Ramos (cell line): ENCODE data around the gene KCNIP2.

Experiments
- in situ Hi-C: fragments of 300-500 bp; cut with MboI; formaldehyde crosslinking; loops from one replicate; pipeline ENCODE4 v1.14.3; 2022; ENCODE audit warnings: low sequenced_read_pairs; ENCODE audit not compliant: unreplicated experiment

Gene KCNIP2

DNA sequence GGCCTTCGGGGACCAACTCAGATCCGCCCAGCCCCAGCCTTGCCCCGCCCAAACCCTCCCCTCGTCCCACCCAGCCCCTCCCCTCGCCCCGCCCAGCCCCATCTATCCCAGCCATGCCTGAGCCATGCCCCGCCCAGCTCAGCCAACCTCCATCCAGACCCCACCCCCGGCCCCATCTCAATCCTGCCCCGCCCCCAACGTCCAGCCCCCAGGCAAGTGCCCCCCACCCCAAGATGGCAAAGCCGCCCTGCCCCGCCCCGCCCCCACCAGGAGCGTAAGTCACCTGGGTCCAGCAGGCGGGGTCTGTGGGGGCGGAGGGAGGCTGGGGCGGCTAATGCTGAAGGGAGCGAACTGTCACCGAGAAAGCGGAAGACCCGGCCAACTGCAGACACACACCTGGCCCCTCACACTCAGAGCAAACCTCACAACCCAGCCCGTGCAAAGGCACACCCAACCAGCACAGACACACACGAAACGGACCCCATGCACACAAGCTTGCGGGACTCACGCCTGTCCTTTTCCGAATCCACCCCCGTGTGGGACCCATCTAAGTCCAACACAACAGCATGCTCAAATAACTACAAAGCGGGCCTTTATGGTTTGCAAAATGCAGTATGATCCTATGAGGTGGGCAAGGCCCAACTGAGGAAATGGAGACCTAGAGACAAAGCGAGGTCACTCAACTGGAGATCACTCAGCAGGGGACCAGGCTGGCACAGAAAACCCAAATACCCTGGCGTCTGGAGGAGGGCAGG lies 13.9 kb downstream of the KCNIP2 start:
- in situ Hi-C loops, result loop anchor here (10.0 kb wide), 1 partner anchor 825 kb away; no protein-coding TSS in a partner anchor

DNA sequence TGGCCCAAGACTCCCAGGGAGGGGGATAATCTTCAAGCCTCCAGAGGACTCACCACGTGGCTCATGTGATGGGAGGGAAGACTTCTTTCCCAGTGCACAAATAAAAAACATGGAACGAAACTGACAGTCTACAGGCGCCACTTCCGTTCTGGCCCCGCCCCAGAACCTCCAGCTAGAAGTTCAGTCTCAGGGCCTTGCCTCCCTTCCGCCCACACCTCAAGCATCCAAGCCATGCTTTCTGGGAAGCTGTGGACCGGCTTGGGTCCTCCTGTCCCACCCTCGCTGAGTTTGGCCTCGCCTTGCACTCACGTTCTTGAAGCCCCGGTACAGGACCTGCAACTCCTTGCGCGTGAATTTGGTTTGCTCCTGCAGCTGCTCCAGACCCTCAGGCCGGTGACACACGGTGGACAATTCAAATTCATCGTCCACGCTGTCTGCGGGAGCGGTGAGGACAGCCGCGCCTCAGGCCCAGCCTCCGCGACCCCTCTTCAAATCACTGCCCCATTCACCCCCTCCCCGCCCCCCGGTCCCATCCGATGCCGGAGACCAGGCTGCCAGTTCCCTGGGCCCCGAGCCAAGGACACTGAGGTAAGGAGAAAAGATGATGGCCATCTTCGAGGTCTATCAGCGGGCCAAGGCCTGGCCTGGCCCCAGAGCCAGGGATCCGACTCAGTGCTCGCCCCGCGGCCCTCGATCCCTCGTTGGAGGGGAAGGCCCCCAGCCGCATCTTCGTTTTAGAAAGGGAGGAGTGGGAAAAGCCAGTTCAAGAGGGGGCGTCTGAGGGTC lies 14.6 kb downstream of the KCNIP2 start:
- in situ Hi-C loops, result loop anchor here (10.0 kb wide), 1 partner anchor 826 kb away; no protein-coding TSS in a partner anchor

DNA sequence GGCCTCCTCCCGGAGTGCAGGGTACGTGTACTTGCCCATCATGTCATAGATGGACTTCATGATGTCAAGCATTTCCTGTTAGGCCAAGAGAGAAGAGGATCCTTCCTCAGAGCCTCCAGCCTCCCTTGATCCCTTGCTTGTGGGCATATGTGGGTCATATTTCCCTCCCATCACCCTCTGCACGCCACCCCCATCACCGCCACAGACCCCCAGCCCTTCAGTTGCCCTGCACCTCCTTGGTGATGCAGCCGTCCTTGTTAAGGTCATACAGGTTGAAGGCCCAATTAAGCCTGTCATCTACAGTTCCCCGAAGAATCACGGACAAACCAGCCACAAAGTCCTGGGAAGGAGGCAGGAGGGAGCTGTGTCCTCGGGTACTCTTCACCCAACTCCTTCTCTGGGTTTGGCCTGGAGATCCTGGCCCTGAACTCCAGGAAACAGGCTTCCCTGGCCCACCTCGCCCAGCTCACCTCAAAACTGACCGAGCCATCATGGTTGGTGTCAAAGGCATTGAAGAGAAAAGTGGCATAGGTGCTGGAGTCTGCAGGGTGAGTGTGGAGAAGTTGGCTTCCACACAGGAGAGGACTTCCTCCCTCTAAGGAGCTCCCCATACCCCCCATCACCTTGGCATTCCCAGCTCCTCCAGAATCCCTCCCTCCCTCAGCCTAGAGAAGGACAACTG lies 15.5 kb downstream of the KCNIP2 start:
- in situ Hi-C loops, result loop anchor here (10.0 kb wide), 1 partner anchor 827 kb away; no protein-coding TSS in a partner anchor

DNA sequence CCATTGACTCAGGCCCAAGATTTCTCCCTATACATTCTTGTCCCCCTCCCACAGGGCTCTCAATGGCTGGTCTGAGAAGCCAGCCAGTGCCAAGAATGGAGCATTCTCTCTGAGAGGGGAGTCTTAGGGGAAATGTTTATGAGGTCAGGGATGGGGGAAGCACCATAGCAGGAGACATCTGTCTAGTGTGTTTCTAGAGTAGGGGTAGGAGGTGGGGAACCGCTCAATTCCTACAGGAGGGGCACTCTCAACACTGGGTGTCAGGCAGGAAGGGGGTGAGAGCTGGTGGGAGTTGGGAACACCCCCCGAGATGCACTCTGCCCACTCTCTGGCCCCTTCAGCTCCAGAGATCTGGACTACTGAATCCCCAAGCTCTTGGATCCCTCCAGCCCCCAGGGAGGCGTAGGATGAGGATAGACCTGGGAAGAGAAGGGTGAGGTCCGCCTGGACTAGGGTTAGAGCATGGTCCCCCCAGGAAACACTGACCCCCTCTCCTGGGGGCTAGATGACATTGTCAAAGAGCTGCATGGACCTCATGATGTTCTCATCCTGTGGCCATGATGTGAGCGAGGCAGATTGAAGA lies 16.7 kb downstream of the KCNIP2 start:
- in situ Hi-C loops, result loop anchor here (10.0 kb wide), 1 partner anchor 828 kb away; no protein-coding TSS in a partner anchor

DNA sequence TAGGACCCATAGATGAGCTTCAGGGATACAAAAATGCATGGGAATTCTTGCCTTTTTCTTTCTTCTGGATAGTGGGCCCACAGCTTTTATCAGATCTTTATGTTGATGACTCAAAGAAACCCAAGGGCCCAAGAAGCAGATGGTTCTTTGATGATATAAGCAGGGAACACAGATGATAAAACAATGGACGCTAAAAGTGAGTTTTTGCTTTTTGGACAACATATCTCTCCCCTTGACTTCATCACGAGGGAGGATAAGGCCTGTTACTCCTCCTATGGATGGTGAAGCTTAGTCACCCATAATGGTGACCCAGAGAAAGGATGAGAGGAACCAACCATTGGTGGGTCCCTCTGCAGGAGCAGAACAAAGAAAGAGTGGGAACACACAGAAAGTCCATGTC lies 18.9 kb downstream of the KCNIP2 start:
- in situ Hi-C loops, result loop anchor here (10.0 kb wide), 1 partner anchor 830 kb away; no protein-coding TSS in a partner anchor

DNA sequence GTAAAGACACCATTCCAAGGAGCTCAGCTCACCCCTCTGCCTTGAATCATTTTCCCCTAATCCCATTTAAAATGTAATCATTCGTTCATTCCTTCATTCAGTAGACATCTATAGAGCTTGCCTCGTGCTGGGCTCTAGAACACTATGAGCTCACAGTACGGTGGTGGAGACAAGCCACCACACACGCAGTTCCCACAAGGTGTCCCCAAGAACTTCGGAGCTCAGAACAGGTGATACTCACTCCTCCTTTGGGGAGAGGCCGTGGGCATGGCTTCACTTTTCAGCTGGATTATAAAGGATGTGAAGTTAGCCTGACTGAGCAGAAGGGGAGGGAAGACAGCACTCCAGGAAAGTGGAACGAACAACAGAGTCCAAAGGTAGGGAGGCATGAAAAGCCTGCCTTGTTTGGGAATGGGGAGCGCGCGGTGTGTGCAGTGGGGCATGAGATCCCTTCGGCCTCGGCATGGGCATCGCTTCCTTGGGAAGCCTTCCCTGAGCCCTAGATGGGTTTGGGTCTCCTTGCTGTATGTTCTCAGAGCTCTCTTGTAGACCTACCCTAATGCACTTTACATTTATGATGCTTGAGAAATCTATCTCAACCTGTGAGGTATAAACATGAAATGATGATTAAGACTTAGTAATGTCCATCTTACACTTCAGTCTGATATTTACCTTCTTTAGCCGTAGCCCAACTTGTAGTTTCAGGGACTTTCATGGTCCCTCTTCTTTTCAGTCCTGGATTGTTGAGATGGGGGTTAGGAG lies 24.5 kb downstream of the KCNIP2 start:
- in situ Hi-C loops, result no loop called here

DNA sequence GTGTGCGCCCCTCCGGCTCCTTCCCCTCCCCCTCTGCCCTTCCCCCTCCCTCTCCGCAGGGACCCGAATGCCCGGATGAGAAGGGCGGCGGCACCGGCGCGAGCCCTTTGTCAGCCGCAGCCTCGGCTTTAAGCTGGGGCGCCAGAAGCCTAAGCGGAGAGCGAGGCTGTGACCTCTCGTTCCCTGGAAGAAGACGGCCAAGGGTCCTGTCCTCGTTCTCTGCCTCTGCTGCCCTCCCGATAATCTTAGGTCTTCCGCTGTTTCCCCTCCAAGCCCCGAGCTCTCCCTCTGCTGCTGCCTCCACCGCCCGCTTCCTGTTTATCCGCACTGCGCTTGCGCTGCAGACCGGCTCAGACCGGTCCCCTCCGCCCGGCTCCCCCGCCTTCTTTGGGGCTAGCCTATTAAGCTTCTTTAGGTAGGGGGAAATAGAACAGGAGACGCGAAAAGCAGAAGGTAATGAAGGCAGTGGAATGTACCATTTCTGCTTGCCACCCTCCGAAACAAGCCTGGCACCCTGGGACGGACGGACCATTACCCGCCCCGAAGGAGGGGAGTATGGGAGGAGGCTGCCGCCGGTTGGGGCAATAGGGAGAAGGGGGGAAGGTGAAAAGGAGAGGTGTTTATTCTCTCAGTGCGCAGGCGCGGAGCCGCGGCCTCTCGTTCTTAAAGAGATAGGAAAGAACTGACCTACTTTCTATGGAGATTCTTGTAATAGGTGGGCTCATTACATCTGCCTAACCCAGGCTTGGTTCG lies 25.3 kb downstream of the KCNIP2 start, which contains the start of gene OGA:
Gene OGA (minus strand): TSS at position 326 of the 753 bp plus-strand sequence. CDS start 422 bp downstream, outside the sequence.
- in situ Hi-C loops, result no loop called here

DNA sequence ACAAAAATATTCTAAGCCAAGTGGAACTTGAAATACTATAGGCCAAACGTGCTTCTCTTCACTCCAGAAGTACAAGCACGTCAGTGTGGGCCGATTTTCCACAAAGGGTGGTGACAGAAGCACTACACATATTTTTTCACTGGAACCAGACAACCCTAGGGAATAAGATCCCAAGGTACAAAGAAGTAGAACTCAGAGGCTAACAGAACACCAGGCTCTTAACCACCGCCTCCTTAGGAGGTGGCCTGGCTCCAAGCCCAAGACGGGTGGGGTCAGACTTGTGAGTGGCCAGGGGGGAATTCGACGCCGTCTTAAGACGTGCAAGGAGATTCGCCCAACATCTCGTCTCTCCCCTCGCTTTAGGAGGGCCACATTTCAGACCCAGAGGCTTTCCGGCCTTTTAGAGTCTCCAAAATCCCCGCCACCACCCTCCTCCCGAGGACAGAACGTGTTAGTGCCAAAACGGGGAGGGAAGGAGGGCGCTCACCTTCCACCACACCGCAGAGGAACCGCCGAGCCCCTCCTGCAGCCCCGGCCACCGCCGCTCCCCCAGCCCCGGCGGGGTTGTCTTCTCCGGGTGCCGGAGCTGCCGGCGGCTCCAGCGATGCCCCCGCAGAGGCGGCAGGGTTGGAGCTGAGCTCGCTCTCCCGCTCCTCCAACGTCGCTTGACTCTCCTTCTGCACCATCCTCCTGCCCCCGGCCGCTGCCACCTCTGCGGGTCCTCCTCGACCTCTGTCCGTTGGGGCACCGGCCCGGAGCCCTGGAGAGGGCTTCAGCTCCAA lies 26.1 kb downstream of the KCNIP2 start:
- in situ Hi-C loops, result no loop called here

DNA sequence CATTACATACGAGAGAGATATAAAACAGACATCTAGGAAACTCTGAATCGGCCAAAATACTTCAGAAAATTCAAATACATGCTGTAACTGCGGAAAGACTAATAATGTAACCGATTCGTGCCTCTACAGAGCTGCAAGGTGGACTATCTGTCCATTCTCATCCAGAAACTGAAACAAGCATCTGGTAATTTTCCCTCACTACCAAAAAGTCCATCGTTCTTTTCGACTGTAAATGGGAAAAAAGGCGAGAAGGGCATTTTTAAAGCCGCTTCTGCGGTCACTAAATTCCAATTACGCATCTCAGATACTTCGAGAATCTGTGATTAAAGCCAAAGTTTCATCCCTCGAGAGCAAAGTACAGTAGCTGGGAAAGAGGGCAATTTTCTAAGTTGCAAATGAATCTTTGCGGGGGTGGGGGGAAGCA lies 26.7 kb downstream of the KCNIP2 start:
- in situ Hi-C loops, result no loop called here

DNA sequence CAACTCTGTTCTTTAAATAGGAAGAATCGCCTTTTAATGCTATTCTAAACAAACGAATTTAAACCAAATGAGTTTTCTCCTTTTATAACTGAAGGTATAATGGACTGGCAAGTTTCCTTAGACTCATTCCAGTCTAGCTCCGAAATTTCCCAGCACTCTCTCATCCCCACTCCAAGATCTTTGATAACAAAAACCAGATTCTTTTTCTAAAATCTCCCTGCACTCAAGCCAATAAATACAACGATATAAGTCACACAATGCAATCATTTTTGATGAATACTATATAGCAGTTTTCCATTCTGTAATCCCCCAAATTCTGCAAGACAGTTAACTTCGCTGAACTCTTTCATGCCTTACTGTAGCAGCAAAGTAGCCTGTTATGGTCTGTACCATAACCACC lies 27.2 kb downstream of the KCNIP2 start:
- in situ Hi-C loops, result no loop called here

DNA sequence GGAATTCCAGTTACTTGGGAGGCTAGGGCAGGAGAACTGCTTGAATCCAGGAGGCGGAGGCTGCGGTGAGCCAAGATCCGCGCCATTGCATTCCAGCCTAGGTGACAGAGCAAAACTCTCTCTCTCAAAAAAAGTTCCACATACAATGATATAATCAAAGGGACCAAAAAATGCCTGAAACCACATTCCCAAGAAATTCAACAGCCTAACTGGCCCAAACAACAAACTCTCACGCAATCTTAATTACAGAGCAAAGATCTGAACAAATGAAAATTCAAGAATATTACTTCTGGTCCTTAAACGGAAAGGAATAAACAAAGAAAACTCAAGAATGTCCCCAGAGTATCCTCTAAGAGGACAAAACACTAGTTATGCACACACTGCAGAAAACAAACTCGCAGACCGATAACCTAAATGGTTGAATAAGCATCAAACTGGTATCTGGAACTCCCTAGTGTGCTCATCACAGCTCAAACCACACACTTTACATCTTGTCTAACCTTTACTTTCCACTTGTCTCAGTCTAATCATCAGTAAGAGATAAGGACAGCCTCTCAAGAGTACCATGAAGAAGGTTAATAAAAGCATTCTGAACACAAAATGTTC lies 29.0 kb downstream of the KCNIP2 start:
- in situ Hi-C loops, result no loop called here

DNA sequence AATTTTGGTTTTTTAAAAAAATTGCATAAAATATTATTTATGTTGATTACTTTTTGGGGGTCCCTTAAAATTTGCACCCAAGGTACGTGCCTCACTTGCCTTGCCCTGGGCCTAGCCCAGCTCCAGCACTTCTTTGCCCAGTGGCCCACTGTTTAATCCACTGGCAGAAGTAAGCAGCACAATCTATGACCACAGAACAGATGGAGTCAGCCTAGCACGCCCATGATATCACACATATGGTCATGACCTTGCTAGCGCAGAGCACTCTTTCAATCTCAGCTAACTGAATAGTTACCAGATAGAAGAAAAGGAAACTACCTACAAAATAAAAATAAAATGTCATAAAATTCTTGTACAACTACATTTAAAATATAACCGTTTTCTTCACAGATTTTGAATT lies 31.0 kb downstream of the KCNIP2 start:
- in situ Hi-C loops, result no loop called here

DNA sequence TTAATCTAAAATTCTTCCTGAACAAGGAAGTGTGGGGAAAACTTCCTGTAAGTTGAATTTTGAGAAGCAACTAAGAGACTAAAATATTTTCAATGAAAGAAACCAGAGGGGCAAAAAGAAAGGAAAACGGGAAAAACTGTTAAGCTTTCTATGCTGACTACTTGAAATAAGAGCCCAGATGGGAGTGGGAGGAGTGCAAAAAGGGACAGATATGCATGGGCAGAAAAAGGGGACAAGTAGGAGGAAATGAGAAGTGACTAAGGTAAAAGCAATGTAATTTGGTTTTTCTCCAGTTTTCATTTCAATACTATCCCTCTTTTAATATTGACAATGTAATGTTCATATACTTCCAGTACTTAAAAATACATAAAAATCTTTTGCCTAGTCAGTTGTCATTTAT lies 36.4 kb downstream of the KCNIP2 start:
- in situ Hi-C loops, result no loop called here

DNA sequence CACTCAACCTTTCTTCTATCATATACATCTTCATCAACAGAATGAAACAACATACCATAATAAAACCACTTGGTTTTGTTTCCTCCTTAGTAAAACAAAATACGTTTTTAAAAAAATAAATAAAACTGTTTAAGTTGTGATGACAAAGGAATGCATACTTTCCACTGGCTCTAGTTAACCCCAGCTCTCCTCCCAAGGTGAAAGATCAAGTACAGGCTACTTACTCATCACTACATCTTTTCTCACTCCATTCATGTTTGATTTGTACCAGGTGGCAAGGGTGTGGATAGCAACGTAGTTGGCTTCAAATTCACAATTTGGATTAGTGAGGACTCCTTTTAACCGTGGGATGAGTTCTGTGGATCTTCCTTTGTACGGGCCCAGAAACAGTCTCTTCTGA lies 40.1 kb downstream of the KCNIP2 start:
- in situ Hi-C loops, result no loop called here

DNA sequence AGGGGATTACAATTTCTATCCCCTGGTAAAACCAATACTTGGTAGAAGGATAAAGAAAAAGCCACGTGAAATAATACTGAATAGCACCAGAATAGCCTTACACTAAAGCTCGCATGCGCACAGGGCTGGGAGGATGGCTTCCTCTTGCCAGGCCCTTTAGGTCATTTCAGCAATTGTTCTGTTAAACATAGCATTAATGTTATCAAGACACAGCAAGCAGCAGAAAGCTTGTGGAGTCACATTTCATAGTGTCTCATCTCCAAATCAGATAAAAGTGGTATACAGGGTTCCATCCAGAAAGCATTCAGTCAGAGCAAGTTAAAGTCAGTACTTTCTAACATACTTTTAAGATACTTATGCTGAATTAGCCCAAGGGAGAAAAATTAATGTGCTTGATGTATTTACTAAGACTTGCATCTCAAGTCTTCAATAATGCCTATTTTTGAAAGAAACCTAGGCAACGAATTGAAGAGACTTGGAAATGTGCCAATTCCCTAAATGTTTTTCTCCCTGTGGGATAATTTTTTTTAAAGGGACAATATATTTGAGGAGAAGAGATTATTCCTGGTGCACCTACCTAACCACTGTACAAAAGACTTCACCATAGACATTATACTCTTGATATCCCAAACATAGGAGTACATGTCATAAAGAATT lies 46.1 kb downstream of the KCNIP2 start:
- in situ Hi-C loops, result no loop called here

DNA sequence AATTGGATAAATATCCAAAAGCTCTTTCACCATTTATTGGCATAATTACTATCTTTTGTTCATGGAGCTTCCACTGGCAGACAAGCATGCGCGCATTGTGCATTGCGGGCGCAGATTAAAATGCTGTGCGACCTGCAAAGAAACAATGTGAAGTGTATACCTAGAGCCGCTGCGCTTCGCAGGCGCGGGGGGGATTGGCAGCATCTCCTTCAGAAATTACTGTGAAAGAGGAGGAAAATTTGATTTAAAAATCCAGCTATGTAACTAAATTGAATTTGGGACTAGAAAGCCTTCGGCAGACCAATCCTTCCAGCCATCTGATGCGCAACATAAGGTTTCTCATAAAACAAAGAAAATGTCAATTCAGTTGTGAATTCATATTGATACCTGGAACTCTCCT lies 50.1 kb downstream of the KCNIP2 start:
- in situ Hi-C loops, result no loop called here

DNA sequence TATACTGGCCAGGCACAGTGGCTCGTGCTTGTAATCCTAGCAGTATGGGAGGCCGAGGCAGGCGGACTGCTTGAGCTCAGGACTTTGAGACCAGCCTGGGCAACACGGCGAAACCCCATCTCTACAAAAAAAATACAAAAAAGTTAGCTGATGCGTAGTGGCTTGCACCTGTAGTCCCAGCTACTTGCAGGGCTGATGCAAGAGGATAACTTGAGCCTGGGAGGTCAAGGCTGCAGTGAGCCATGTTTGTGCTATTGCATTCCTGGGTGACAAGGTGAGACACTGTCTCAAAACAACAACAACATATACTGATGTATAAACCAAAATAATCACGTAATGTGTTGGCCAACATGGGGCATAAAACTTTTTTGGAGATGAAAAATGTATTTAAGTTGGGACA lies 53.9 kb downstream of the KCNIP2 start:
- in situ Hi-C loops, result no loop called here
